Right atrium auricular region (tissue), 2 donors: ENCODE measurements around the gene ARHGEF1. TPM values are rescaled to one million over a fixed set of nuclear protein-coding genes. Genes with fewer than 3 reads are reported as not detected.

ENCODE experiments used
- DNase-seq: peaks from one replicate; pipeline ENCODE4 v3.0.0-alpha.2; 2019; ENCODE audit warnings: low spot score
- H3K27ac ChIP-seq, 2 donors: fragments of 200-600 bp; sonication (generic); 1 replicate in 1 of 2; 2 replicates in 1 of 2; pipeline ENCODE4 v1.5.1; 2016 to 2019
- H3K27me3 ChIP-seq, 2 donors: fragments of 200-600 bp; sonication (generic); one replicate each; pipeline versions ENCODE4 v1.5.1 to v1.6.0; 2017 to 2019
- H3K36me3 ChIP-seq: fragments of 200-600 bp; sonication (generic); one replicate; pipeline ENCODE4 v1.5.1; 2016
- H3K4me1 ChIP-seq, 2 donors: fragments of 200-600 bp; sonication (generic); one replicate each; pipeline versions ENCODE4 v1.5.1 to v1.6.0; 2017 to 2019
- H3K4me3 ChIP-seq, 2 donors: fragments of 200-600 bp; sonication (generic); 1 replicate in 1 of 2; 2 replicates in 1 of 2; pipeline ENCODE4 v1.5.1; 2017 to 2019; ENCODE audit warnings: mild to moderate bottlenecking in 1 of 2, moderate library complexity in 1 of 2
- H3K9me3 ChIP-seq, 2 donors: fragments of 200-600 bp; sonication (generic); one replicate each; pipeline ENCODE4 v1.5.1; 2019
- CTCF ChIP-seq, 2 donors: fragments of 200-600 bp; sonication (generic); IDR thresholded peaks; one replicate each; pipeline ENCODE4 v1.5.1; 2019; ENCODE audit warnings: antibody characterized with exemption in 2 of 2
- total RNA-seq, 2 donors: library from RNA; depleted of rRNA; stranded (reverse); fragments of >200 nt; gene quantifications; one replicate each; pipeline ENCODE4 v1.1.0, GENCODE V29; 2016

ARHGEF1 gene
- total RNA-seq, 2 donors from 2014 or later: 27.3 to 45.8 TPM

GRCh38 chr19:41901707-41902360 is 18.9 kb downstream of the ARHGEF1 start:
- Histone ChIP-seq H3K9me3 (no peaks in the 10 kb centered on the region), H3K4me3 (no peak overlapping the region), H3K4me1 (no peaks in the 10 kb centered on the region), H3K27ac (no peak overlapping the region), H3K27me3 (no peaks in the 10 kb centered on the region), H3K36me3 (peaks cover 88% of the 10 kb centered on the region)
- TF ChIP-seq CTCF (IDR thresholded peaks at IDR 0.05): no peak
- DNase-seq: no peak

GRCh38 chr19:41902594-41902993 is 19.6 kb downstream of the ARHGEF1 start:
- Histone ChIP-seq H3K36me3 (peaks cover 91% of the 10 kb centered on the region), H3K4me1 (no peaks in the 10 kb centered on the region), H3K9me3 (no peaks in the 10 kb centered on the region), H3K27me3 (no peaks in the 10 kb centered on the region), H3K27ac (no peak overlapping the region), H3K4me3 (no peak overlapping the region)
- DNase-seq: no peak
- no peak for TF ChIP-seq CTCF (IDR thresholded peaks at IDR 0.05)

- Histone ChIP-seq H3K36me3 (peaks cover 83% of the 10 kb centered on the region), H3K27me3 (no peaks in the 10 kb centered on the region)
Measured at GRCh38 chr19:41903193-41903953, 20.4 kb downstream of the ARHGEF1 start.

GRCh38 chr19:41904118-41904870 is 21.3 kb downstream of the ARHGEF1 start:
- Histone ChIP-seq H3K9me3 (no peaks in the 10 kb centered on the region), H3K27ac (no peak overlapping the region), H3K4me3 (no peak overlapping the region), H3K36me3 (peaks cover 75% of the 10 kb centered on the region), H3K27me3 (no peaks in the 10 kb centered on the region), H3K4me1 (no peaks in the 10 kb centered on the region)
- DNase-seq: no peak
- TF ChIP-seq CTCF (IDR thresholded peaks at IDR 0.05): no peak

More at GRCh38 chr19:41903193-41903953, 20.4 kb downstream of the ARHGEF1 start:
- no peaks in the 10 kb centered on the region for H3K9me3 ChIP-seq
- no peaks in the 10 kb centered on the region for H3K4me1 ChIP-seq
- no peak overlapping the region for H3K4me3 ChIP-seq
- H3K27ac ChIP-seq: no peak overlapping the region
- no peak for TF ChIP-seq CTCF (IDR thresholded peaks at IDR 0.05)
- no peak for DNase-seq

- no peak for DNase-seq
- peaks cover 65% of the 10 kb centered on the region for H3K36me3 ChIP-seq
- H3K27ac ChIP-seq: no peak overlapping the region
Measured at GRCh38 chr19:41905273-41906002, 22.5 kb downstream of the ARHGEF1 start.

More at GRCh38 chr19:41905273-41906002, 22.5 kb downstream of the ARHGEF1 start:
- TF ChIP-seq CTCF (IDR thresholded peaks at IDR 0.05): no peak
- H3K4me1 ChIP-seq: no peaks in the 10 kb centered on the region
- H3K9me3 ChIP-seq: no peaks in the 10 kb centered on the region
- no peak overlapping the region for H3K4me3 ChIP-seq
- no peaks in the 10 kb centered on the region for H3K27me3 ChIP-seq
